ENCODE measurements around the gene PNCK. TPM values are rescaled to one million over a fixed set of nuclear protein-coding genes. Genes with fewer than 3 reads are reported as not detected.
"Not testable (repeated sequence)": the region's sequence is repeated elsewhere in the genome, so short reads cannot be mapped to it uniquely, and the experiment has no call there.

PNCK gene
- total and polyA plus RNA-seq, 10 of the 15 experiments (the other 5 are each of a cell fraction or from before 2014, with no cell fraction given), result 0.21 to 0.67 (median 0.54) TPM; not detected in 7

DNA sequence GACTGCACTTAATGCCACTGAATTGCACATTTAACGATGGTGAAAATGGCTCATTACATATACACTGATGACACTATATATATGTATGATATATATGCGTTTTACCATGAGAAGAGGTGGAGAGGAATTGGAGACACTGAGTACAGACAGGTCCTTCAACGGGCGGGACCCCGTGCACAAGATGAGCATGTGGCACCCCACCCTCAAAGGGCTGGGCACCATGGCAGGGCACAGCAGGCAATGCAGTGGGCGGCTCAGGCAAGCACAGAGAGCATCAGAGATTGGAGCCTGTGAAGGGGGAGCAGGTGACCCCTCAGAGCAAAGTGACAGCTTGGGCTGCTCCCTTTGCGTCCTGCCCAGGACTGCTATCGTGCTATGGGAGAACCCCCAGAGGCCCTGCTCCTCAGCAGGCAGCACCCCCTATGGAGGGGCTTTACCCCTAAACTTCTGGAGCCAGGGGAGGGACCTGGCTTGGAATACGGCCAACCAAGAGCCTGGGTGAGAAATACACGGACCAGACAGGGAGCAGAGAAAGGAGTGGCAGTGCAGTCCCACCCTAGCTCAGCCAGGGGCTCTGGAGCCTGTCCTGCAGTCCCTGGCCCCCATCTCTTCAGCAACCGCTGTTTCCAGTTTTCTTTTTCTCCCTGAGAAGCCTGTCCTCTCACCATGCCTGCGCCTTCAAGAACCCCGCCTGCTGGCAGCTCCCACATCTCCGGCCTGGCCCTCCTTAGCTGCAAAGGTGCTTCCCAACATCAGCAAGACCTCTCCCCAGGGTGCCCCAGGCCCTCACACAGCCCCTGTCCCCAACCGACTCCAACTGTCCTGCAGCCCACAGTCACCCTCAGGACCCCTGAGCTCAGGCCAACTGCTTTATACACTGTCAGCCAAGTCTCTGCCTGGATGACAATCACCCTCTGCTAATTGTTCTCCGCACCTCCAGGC, 24.6 kb upstream of the PNCK start:
- H3K79me2 ChIP-seq (ENCODE audit: control insufficient read depth, insufficient read depth, low read length), result no peaks in the 10 kb centered on the region
- intact Hi-C loops (cut with micrococcal nuclease; ENCODE audit: unreplicated experiment) (no loop called here), in situ Hi-C loops (cut with MboI) (no loop called here)
- H3K4me1 ChIP-seq (ENCODE audit: control insufficient read depth, insufficient read depth, low read length), result no peaks in the 10 kb centered on the region
- no peak overlapping the region for H3K4me3 ChIP-seq
- no peak overlapping the region for H3K4me2 ChIP-seq (ENCODE audit: control insufficient read depth, insufficient read depth)
- no peak for DNase-seq (ENCODE audit: low read depth, low spot score)
- ChIA-PET SMC1A (ENCODE audit: uncharacterized antibody, unreplicated experiment) (no interaction called here), POLR2A (no interaction called here), CTCF (no interaction called here), RAD21 (ENCODE audit: unreplicated experiment) (no interaction called here)
- 60% methylated on average over 15 of the region's 16 CpGs for WGBS (ENCODE audit: insufficient coverage, insufficient replicate concordance, low lambda C conversion rate, missing lambda C conversion rate)
- no TSS peak for BruUV-seq (replicated peaks)
- no peak for ATAC-seq
- no peak overlapping the region for H2AFZ ChIP-seq (ENCODE audit: control insufficient read depth, low read depth, low read length)
- no peaks in the 10 kb centered on the region for H4K20me1 ChIP-seq (ENCODE audit: control insufficient read depth, insufficient read depth)
- H3K27me3 ChIP-seq (replicated peaks in 1 of 2; ENCODE audit: control insufficient read depth in 2 of 2, insufficient read depth in 2 of 2, low read length in 1 of 2), result no peaks in the 10 kb centered on the region
- no peak overlapping the region for H3K9ac ChIP-seq (ENCODE audit: control insufficient read depth, insufficient read depth, low read length)
- H3K9me3 ChIP-seq (replicated peaks; ENCODE audit: control insufficient read depth, insufficient read depth, low read length), result no peaks in the 10 kb centered on the region
- FAIRE-seq, result no peak
- no peak overlapping the region for H3K27ac ChIP-seq (ENCODE audit: control insufficient read depth, insufficient read depth)
- TF ChIP-seq CBX5 (IDR thresholded peaks at IDR 0.05; ENCODE audit: low read depth), result no peak
- peaks cover 0 to 2% of the 10 kb centered on the region in 2 experiments; a peak in 2 of 4 replicates for H3K36me3 ChIP-seq (ENCODE audit: control insufficient read depth in 2 of 2, insufficient read depth in 2 of 2, low read length in 1 of 2)

DNA sequence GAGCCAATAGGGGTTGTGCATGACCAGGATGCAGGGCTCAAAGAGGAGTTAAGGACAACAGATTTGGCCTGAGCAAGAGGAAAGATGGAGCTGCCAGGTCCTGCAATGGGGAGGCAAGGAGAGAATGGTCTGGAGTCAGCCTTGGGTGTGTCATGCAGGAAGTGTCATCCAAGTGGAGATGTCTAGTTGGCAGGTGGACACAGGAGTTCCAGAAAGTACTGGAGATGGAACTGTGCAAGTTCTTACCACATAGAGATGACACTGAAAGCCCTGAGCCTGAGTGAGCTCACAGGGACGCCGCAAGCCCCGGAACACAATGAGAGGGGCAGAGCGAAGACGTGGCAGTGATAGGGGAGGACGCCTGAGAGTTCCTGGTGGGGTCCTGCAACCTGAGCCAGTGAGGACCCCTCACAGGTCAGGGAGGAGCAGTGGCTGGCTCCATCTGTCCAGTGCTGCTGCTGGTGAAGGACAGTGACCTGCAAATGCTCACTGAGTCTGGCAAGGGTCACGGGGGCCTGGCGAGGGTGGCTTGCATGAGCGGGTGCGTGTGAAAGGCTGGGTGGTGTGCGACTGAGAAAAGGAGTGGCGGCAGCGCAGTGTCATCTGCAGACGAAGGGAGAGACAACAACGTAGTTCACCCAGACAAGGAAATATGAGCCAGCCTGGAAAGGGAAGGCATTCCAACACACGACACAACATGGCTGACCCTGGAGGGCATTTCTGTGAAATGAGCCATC, 23.5 kb upstream of the PNCK start:
- H3K4me3 ChIP-seq; H3K9me3 ChIP-seq (replicated peaks; ENCODE audit: control insufficient read depth, insufficient read depth, low read length); H3K9ac ChIP-seq (ENCODE audit: control insufficient read depth, insufficient read depth, low read length); FAIRE-seq; intact Hi-C loops (cut with micrococcal nuclease; ENCODE audit: unreplicated experiment); H4K20me1 ChIP-seq (ENCODE audit: control insufficient read depth, insufficient read depth); SMC1A ChIA-PET (ENCODE audit: uncharacterized antibody, unreplicated experiment); DNase-seq (ENCODE audit: low read depth, low spot score); H3K36me3 ChIP-seq (ENCODE audit: control insufficient read depth in 2 of 2, insufficient read depth in 2 of 2, low read length in 1 of 2); BruUV-seq (replicated peaks); H3K79me2 ChIP-seq (ENCODE audit: control insufficient read depth, insufficient read depth, low read length); ATAC-seq; RAD21 ChIA-PET (ENCODE audit: unreplicated experiment); POLR2A ChIA-PET; H2AFZ ChIP-seq (ENCODE audit: control insufficient read depth, low read depth, low read length); in situ Hi-C loops (cut with MboI); CTCF ChIA-PET; H3K4me1 ChIP-seq (ENCODE audit: control insufficient read depth, insufficient read depth, low read length); H3K27me3 ChIP-seq (replicated peaks in 1 of 2; ENCODE audit: control insufficient read depth in 2 of 2, insufficient read depth in 2 of 2, low read length in 1 of 2); H3K4me2 ChIP-seq (ENCODE audit: control insufficient read depth, insufficient read depth); H3K27ac ChIP-seq (ENCODE audit: control insufficient read depth, insufficient read depth): not testable (repeated sequence)
- WGBS (ENCODE audit: insufficient coverage, insufficient replicate concordance, low lambda C conversion rate, missing lambda C conversion rate), result 69% methylated on average over 16 of the region's 16 CpGs

DNA sequence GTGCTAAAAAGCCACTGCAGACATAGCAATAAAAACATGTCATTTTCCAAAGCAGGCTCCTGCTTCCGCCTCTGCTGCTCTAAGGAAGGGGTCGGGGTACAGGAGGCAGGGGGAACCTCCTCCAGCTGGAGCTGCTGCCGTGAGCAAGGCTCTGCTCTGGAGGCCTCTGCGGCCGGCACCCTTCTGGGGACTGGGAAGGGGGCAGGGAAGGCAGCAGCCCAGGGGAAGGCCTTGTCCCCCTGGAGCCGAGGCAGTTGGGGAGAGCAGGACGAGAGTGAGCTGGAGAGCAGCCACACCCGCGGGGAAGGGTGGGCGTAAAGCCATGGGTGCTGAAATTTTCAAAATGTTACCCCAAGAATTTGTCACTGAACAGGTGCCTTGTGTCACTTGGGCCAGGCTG, 22.9 kb upstream of the PNCK start:
- H4K20me1 ChIP-seq (ENCODE audit: control insufficient read depth, insufficient read depth); SMC1A ChIA-PET (ENCODE audit: uncharacterized antibody, unreplicated experiment); H3K27me3 ChIP-seq (replicated peaks in 1 of 2; ENCODE audit: control insufficient read depth in 2 of 2, insufficient read depth in 2 of 2, low read length in 1 of 2); H3K9ac ChIP-seq (ENCODE audit: control insufficient read depth, insufficient read depth, low read length); DNase-seq (ENCODE audit: low read depth, low spot score); CTCF ChIA-PET; BruUV-seq (replicated peaks); in situ Hi-C loops (cut with MboI); H3K4me3 ChIP-seq; POLR2A ChIA-PET; intact Hi-C loops (cut with micrococcal nuclease; ENCODE audit: unreplicated experiment); H3K27ac ChIP-seq (ENCODE audit: control insufficient read depth, insufficient read depth); RAD21 ChIA-PET (ENCODE audit: unreplicated experiment); H3K4me2 ChIP-seq (ENCODE audit: control insufficient read depth, insufficient read depth); FAIRE-seq; H3K4me1 ChIP-seq (ENCODE audit: control insufficient read depth, insufficient read depth, low read length); ATAC-seq; H3K79me2 ChIP-seq (ENCODE audit: control insufficient read depth, insufficient read depth, low read length); H3K9me3 ChIP-seq (replicated peaks; ENCODE audit: control insufficient read depth, insufficient read depth, low read length); H3K36me3 ChIP-seq (ENCODE audit: control insufficient read depth in 2 of 2, insufficient read depth in 2 of 2, low read length in 1 of 2); H2AFZ ChIP-seq (ENCODE audit: control insufficient read depth, low read depth, low read length): not testable (repeated sequence)
- 69% methylated on average over 10 of the region's 10 CpGs for WGBS (ENCODE audit: insufficient coverage, insufficient replicate concordance, low lambda C conversion rate, missing lambda C conversion rate)
